Kidney epithelial cell (primary cell): ENCODE data around the gene FHOD3. TPM values are rescaled to one million over a fixed set of nuclear protein-coding genes. Genes with fewer than 3 reads are reported as not detected.

Experiments
- DNase-seq: peaks from one replicate; pipeline ENCODE4 v3.0.0-alpha.2; 2010; ENCODE audit warnings: low read depth
- H3K27me3 ChIP-seq: 2 replicates; pipeline ENCODE4 v1.6.0; 2011; ENCODE audit warnings: low read length; ENCODE audit not compliant: control insufficient read depth, insufficient read depth
- H3K36me3 ChIP-seq: 2 replicates; pipeline ENCODE4 v1.5.1; 2011; ENCODE audit warnings: low read length; ENCODE audit not compliant: control insufficient read depth, insufficient read depth
- H3K4me3 ChIP-seq: 2 replicates; pipeline ENCODE4 v1.5.1; 2011; ENCODE audit warnings: low read depth, mild to moderate bottlenecking, control low read depth, low read length
- CTCF ChIP-seq: IDR thresholded peaks from 2 replicates; pipeline ENCODE4 v1.5.1; 2011; ENCODE audit warnings: mild to moderate bottlenecking, moderate library complexity, low read length, control low read depth, inconsistent platforms; ENCODE audit not compliant: insufficient read depth, poor library complexity, severe bottlenecking
- total RNA-seq: library from RNA; depleted of rRNA; stranded (reverse); fragments of >200 nt; gene quantifications from 2 replicates; pipeline ENCODE4 v1.2.3, GENCODE V29; 2015

Gene FHOD3
- total RNA-seq, 1 donor from 2014 or later = 47.2 TPM

GRCh38 chr18:36325846-36326245, 28.3 kb downstream of the FHOD3 start:
- Histone ChIP-seq H3K4me3 (no peak overlapping the region), H3K36me3 (no peaks in the 10 kb centered on the region), H3K27me3 (no peaks in the 10 kb centered on the region)
- no peak for TF ChIP-seq CTCF
- DNase-seq = no peak

- Histone ChIP-seq H3K27me3 (no peaks in the 10 kb centered on the region), H3K36me3 (no peaks in the 10 kb centered on the region), H3K4me3 (no peak overlapping the region)
- no peak for TF ChIP-seq CTCF
- no peak for DNase-seq
Observed at GRCh38 chr18:36326771-36327170, 29.3 kb downstream of the FHOD3 start.

- no peak overlapping the region for H3K4me3 ChIP-seq
- no peak for TF ChIP-seq CTCF
- DNase-seq = no peak
- H3K36me3 ChIP-seq = no peaks in the 10 kb centered on the region
- no peaks in the 10 kb centered on the region for H3K27me3 ChIP-seq
Observed at GRCh38 chr18:36327352-36328316, 30.1 kb downstream of the FHOD3 start.

- no peak for TF ChIP-seq CTCF
- Histone ChIP-seq H3K27me3 (no peaks in the 10 kb centered on the region), H3K4me3 (no peak overlapping the region), H3K36me3 (no peaks in the 10 kb centered on the region)
- DNase-seq = no peak
Observed at GRCh38 chr18:36328385-36328858, 30.9 kb downstream of the FHOD3 start.

GRCh38 chr18:36328916-36329315, 31.4 kb downstream of the FHOD3 start:
- no peaks in the 10 kb centered on the region for H3K36me3 ChIP-seq
- DNase-seq = no peak
- no peak for TF ChIP-seq CTCF
- no peak overlapping the region for H3K4me3 ChIP-seq
- H3K27me3 ChIP-seq = no peaks in the 10 kb centered on the region
